ENCODE data around the gene FBXO7.

GRCh38 chr22:32534252-32535235, 59.9 kb downstream of the FBXO7 start:
- TF ChIP-seq CTCF (conservative IDR thresholded peaks at IDR 0.05; ENCODE audit: low read depth in 2 of 2) = no peak
- TF ChIP-seq POLR2AphosphoS5 (IDR thresholded peaks at IDR 0.05; ENCODE audit: low read depth) = no peak
- TF ChIP-seq CREB1 (CRISPR knock-in tag; IDR thresholded peaks at IDR 0.05; ENCODE audit: low read depth) = no peak
- no peak for TF ChIP-seq ETS1 (IDR thresholded peaks at IDR 0.05)
- TF ChIP-seq JUNB (IDR thresholded peaks at IDR 0.05; ENCODE audit: unreplicated experiment) = no peak
- TF ChIP-seq EZH2 (IDR thresholded peaks at IDR 0.05; ENCODE audit: low read depth, unreplicated experiment) = no peak
- no peak for TF ChIP-seq NANOG (IDR thresholded peaks at IDR 0.05; ENCODE audit: borderline replicate concordance)
- no peak for TF ChIP-seq EZH2phosphoT487 (IDR thresholded peaks at IDR 0.05; ENCODE audit: unreplicated experiment)
- no peak for TF ChIP-seq ZNF331 (CRISPR knock-in tag; IDR thresholded peaks at IDR 0.05; ENCODE audit: low read depth)
- no peak for TF ChIP-seq REST (IDR thresholded peaks at IDR 0.05; ENCODE audit: unreplicated experiment)
- no peak for TF ChIP-seq STAT1 (IDR thresholded peaks at IDR 0.05; ENCODE audit: unreplicated experiment)
- TF ChIP-seq ZNF114 (CRISPR knock-in tag; IDR thresholded peaks at IDR 0.05) = no peak
